GM12801 (cell line): ENCODE measurements around the gene PIWIL4.

ENCODE experiments used
- CTCF ChIP-seq: IDR thresholded peaks from one replicate; pipeline ENCODE4 v1.5.1; 2011; ENCODE audit warnings: control low read depth; ENCODE audit not compliant: insufficient read length; ENCODE audit errors: extremely low read depth

PIWIL4 gene

GRCh38 chr11:94567181-94567670 lies at the start of gene PIWIL4:
PIWIL4 (plus strand) TSS chr11:94567368; CDS start chr11:94567519, 151 bp downstream.
- TF ChIP-seq CTCF: no peak

GRCh38 chr11:94518300-94518699 lies 48.9 kb upstream of the PIWIL4 start:
- TF ChIP-seq CTCF: no peak

- no peak for TF ChIP-seq CTCF
These were observed 47.6 kb upstream of the PIWIL4 start for GRCh38 chr11:94519478-94520084.

GRCh38 chr11:94521684-94522083 lies 45.5 kb upstream of the PIWIL4 start:
- no peak for TF ChIP-seq CTCF

GRCh38 chr11:94524341-94524740 lies 42.8 kb upstream of the PIWIL4 start:
- no peak for TF ChIP-seq CTCF

GRCh38 chr11:94525546-94526324 lies 41.4 kb upstream of the PIWIL4 start:
- TF ChIP-seq CTCF: no peak

GRCh38 chr11:94526645-94527438 lies 40.3 kb upstream of the PIWIL4 start:
- no peak for TF ChIP-seq CTCF
